Stimulated activated CD4-positive, alpha-beta T cell treated with anti-CD3 and anti-CD28 coated beads, Interleukin-12 subunit alpha, Interleukin-12 subunit beta, amount 100 ng/mL, for 4 hours (primary cell): ENCODE data around the gene NAA15.
A peak's percentile ranks its signal among the peaks of the same experiment; 100 is the strongest.
"Not testable (repeated sequence)": the region's sequence is repeated elsewhere in the genome, so short reads cannot be mapped to it uniquely, and the experiment has no call there.

Experiments
- DNase-seq: peaks from one replicate; pipeline ENCODE4 v3.0.0-alpha.2; 2020

The NAA15 gene

DNA sequence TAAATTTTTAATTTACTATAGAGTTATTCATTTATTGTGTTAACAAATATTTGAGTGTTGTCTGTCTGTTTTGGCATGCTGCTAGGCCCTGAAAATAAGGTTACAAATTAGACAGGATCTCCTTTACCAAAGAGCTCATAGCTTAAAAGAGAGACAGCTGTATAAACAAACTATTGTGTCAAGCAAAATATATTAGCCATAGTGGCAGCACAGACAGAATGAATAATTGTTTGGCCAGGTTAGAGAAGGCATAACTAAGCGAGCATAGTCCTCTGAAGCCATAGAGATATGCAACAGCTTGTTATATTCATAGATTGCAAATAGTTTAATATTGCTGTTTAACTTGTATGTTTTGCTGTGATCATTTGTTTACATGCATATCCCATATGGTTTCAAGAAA, 67.7 kb downstream of the NAA15 start:
- no peak for DNase-seq

DNA sequence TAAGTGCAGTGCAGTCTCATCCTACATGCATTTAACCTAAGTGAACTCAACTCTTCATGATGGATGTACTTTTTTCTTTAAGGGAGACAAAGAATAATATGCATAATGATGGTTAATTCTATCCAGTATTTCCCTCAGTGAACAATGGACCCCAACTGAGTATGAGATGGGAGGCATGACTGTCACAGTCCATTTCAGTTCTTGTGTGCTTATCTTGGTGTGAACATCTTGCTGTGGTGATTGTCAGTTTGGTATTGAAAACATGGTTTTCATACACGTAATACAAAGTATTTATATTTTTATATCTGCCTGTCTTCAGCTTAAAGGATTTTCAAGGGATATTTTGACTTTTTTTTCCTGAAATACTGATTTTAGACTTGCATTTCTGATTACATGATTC, 72.9 kb downstream of the NAA15 start:
- DNase-seq = no peak

DNA sequence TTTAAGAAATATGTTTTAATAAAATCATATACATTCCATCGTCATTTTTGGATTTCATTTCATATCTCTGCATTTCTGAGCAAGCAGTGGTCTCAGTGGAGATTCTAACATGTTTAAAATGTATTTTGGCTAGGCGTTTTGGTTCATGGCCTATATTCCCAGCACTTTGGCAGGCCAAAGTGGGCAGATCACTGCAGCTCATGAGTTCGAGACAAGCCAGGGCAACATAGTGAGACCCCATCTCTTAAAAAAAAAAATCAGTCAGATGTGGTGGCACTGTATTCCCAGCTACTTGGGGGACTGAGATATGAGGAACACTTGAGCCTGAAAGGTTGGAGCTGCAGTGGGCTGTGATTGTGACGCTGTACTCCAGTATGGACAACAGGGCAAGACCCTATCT, 85.1 kb downstream of the NAA15 start:
- DNase-seq = no peak

DNA sequence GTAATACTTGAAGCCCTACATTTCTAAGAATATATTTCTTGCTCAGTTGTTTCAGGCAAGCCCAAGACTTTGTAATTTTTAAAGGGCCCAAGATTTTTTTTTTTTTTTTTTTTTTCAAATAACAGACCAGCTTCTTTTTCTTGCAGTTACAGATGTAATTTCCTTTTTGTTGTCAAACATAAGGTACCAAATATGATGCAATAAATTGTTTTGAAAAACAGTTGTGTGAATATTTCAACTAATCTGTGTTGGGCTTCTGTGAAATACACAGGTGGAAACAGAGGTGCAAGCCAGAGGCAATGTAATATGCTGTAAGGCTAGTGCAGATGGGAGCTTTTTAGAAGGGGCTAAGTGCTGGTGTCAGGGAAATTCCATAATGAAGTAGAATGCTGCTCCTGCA, 87.8 kb downstream of the NAA15 start:
- DNase-seq = no peak

DNA sequence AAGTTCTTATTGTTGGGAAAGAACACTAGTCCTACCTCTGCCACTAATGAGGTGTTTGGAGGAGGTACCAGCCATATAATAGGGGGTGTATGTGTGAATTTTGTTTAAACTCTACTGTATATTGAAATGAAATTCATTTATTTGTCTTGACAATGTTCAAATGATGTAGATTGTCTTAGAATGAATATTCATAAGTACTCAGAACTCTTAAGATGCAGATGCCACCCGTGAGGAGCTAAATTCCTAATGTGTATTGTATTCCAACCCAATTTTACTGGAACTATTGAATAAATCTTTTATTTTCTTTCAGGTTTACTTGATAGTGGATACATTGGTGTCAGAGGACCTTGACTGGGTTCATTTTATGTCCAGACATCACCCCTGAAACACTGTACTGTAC, 88.7 kb downstream of the NAA15 start:
- no peak for DNase-seq

DNA sequence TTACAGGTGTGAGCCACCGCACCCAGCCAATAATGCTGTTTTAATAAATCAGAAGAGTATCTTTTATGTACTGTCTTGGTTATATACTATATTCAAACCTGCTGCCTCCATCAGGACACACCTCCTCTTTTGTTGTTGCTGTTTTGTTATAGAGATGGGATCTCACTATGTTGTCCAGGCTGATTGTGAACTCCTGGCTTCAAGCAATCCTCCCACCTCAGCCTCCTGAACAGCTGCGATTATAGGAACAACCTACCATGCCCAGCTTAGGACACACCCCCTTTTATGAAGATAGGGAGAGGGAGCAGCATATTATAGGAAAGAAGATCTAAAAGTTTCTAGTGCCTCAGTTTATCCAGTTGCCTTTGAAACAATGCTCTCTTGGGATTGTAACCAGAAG, 90.4 kb downstream of the NAA15 start:
- no peak for DNase-seq

DNA sequence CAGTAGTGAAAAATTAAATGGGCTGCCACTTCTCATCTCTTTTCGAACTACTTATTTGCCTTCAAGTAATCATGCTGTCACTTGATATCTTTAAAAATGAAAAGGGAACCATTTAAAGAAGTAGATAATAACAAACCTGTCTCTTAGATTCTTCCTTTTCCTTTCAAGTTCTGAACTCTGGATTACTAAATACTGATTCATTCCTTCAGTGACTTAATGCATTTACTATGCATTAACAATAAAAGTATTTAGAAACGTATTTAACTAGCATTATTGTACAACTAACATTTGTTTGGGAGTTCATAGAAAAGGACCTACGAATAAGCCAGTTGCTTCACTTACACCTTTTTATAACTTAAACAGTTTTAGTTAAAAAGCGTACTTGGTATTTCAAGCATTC, 91.5 kb downstream of the NAA15 start:
- DNase-seq = no peak

DNA sequence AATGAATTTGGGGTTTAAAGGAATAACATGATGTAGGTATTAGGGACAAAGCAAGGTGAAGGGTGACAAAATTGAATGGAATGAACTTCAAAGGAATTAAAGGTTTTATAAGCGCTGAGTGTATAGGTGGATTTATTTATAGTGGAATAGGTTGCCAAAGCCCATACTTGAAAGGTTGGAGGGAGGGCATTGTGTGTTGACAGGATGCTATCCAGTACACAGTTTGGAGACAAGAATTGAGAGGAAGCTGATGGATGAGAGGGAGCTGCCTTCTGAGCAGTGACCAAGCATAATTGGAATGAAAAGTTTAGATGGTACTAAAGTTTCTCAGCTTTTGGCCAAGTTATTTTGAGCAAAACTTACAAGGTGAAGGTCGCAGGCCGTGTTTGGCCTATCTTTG, 100.1 kb downstream of the NAA15 start:
- DNase-seq = no peak

DNA sequence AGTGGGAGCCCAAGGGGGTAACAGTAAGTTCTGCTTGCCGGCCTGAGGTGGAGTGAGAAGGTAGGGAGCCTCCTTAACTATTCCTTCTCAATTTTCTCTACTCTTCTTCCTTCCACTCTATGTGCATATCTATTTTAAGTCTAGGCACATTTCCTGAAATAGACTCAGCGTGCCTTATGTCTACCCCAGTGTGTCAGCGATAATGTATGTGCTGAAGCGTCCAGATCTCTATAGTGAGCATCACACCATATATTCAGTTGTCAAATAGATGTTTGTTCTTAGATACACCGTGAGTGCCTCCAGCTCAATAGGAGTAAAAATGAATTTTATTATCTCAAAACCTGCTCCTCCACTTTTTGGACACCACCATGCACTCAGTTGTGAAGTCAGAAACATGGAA, 101.1 kb downstream of the NAA15 start:
- no peak for DNase-seq

DNA sequence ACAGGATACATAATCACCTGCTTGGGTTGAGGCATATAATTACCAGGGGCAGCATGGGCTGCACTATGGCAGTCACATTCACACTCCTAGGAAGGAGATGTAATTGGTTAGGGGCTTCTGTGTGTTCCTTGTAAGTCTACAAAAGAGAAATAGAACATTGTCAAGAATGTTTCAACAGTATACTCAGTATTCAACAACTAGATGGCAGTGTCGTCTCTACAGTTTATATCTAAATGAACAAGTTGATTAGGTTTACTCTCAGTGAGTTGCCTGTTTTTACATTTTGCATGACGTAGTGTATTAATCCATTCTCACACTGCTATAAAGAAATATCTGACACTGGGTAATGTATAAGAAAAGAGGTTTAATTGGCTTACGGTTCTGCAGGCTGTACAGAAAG, 102.2 kb downstream of the NAA15 start:
- no peak for DNase-seq

DNA sequence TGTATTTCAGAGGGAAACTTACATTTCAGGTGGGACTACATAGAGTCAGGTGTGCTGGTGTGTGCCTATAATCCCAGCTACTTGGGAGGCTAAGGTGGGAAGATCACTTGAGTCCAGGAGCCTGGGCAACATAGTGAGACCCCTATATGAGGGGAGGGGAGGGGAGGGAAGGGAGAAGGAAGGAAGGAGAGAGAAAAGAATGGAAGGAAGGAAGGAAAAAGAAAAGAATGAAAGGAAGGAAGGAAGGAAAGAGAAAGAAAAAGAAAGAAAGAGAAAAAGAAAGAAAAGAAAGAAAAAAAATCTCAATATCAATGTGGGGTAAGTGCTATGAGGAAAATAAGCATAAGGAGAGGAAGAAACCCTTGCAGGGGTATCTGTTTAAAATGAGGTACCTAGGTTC, 109.0 kb downstream of the NAA15 start:
- DNase-seq = no peak

DNA sequence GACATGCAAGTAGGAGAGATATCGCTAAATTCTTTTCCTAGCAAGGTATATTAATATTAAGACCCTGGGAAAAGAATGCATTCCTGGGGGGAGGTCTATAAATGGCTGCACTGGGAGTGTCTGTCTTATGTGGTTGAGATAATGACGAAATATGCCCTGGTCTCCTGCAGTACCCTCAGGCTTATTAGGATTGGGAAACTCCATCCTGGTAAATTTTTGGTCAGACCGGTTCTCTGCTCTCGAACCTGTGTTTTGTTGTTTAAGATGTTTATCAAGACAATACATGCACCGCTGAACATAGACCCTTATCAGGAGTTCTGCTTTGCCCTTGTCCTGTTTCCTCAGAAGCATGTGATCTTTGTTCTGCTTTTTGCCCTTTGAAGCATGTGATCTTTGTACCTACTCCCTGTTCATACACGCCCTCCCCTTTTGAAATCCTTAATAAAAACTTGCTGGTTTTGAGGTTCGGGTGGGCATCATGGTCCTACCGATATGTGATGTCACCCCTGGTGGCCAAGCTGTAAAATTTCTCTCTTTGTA, 113.4 kb downstream of the NAA15 start:
- DNase-seq = not testable (repeated sequence)

DNA sequence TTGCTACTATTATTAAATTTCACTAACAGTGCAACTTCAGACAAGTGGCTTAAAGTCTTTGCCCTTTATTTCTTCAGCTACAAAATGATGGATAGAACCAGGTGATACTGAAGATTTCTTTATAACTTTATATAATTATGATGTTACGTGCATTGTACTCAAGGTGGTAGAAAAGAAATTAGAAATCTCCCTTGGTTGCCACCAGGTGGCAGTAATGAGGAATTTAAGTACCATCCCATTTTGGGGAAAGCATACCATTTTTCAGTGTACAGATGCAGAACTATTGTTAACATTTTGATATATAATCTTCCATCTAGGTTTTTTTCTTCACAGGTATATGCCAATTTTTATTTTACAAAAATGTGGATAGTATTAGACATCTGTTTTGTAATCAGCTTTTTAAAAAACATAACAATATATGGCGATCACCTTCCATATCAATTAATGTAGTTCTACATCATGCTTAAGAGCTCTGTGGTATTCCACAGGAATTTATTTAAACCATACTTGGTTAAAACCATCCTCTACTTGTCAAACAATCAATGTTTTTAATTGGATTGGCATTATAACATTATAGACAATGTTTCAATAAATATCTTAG, 114.9 kb downstream of the NAA15 start:
- DNase-seq = no peak

DNA sequence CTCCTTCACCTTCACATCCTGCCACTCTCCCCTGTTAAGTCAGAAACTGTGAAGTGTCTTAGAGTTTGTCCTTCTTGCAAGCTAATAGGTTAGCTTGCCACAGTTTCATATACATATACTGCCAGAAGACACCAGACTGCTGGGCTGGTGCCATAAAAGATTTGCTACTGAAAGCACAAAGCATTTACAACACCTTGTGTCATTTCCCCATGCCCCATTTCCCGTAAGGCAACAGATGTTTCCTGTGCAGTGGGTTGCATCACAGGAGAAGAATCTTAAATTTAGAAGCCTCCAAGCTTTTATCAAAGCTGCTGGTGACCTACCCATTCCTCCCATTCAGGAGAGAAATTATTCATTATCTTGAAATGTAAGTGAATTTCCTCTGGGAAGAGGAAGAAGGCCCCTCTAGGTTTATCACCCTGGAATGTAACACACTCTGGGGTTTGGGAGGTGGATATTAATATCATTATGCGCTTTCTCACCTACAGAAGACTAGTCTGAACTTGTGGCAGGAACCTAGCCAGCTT, 118.1 kb downstream of the NAA15 start:
- no peak for DNase-seq

DNA sequence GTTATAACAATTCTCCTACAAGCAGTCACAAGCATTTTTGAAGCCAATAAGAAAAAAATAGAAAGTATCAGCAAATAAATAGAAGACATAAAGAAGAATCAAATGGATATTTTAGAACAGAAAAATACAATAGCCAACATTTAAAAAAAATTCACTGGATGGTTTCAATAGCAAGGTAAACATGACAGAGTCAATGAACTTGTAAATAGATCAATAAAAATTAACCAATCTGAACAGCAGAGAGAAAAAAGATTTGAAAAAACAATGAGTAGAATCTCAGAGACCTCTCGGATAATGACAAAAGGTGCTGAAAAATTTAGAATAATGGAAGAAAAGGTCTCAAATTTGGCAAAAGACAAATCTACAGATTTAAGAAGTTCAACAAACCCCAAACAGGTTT, 119.3 kb downstream of the NAA15 start:
- DNase-seq = no peak

DNA sequence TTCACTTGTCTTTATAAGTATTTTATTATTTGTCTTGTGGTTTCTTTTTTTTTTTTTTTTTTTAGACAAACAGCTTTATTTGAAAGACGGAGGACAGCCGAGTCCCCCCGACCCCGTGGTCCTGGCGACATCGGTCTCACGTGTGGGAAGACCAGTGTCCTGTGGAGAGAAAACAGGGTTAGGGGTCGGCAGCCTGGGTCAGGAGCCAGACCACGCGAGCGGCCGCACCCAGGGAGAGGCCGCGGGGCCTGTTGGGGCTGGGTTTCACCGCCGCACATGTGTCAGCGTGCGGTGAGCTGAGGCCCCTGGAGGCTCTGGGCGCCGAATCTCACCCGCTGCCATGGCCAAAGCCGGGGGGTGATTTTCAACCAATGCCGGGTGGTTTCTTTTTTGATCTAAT, 134.8 kb downstream of the NAA15 start:
- no peak for DNase-seq

DNA sequence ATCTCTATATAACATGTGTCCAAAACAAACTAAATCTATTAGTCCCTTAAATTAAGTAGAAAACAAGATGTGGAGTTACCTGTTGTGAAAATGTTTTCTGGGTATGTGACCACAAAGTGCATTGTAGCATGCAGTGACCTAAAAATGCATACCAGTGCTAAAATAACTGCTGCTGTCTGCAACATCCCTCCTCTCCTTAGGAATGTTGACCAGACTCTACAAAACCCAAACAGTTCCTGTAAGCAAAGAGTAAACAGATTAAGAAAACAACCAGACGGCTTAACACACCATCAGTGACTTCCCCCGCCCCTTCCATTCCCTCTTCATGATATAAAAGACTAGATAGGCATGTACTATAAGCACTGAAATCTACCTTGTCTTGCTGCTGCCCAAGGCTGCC, 136.8 kb downstream of the NAA15 start:
- DNase-seq = no peak

DNA sequence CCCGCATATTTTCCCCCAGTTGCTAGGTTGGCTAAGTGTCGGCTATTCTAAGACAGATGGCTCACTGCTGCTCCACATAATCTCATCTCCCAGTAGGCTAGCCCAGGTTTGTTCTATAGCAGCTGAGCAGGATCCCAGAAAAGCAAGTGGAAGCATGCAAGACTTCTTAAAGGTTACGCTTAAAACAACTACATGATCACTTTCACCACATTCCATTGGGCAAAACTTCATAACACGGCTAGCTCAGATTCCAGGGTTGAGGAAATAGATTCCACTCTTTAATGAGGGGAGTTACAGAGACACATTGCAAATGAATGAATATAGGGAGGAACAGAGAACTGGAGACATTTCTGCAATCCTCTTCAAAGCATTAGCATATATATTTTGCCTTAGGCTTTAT, 139.7 kb downstream of the NAA15 start:
- no peak for DNase-seq

DNA sequence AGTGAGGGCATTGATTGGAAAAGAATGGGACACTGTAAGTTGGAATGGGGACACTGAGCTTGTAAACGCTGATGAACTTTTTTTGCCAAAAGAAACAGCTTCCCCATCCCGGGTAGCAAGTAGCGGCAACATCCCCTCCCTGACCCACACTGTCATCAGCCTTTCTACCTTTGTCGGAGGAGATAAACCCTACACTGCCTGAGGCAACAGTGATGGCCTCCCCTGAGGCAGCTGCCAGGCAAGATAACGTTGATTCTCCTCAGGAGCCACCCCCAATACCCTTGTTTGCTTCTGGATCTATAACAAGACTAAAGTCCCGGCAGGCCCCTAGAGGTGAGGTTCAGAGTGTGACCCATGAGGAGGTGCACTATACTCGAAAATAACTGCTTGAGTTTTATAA, 142.4 kb downstream of the NAA15 start:
- no peak for DNase-seq

DNA sequence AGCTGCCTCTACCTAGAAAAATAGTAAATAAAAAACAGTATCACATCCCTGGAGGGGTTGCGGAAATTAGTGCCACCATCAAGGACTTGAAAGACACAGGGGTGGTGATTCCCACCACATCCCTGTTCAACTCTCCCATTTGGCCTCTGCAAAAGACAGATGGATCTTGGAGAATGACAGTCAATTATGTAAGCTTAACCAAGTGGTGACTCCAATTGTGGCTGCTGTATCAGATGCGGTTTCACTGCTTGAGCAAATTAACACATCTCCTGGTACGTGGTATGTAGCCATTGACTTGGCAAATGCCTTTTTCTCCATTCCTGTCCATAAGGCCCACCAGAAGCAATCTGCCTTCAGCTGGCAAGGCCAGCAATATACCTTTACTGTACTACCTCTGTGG, 143.6 kb downstream of the NAA15 start:
- not testable (repeated sequence) for DNase-seq

DNA sequence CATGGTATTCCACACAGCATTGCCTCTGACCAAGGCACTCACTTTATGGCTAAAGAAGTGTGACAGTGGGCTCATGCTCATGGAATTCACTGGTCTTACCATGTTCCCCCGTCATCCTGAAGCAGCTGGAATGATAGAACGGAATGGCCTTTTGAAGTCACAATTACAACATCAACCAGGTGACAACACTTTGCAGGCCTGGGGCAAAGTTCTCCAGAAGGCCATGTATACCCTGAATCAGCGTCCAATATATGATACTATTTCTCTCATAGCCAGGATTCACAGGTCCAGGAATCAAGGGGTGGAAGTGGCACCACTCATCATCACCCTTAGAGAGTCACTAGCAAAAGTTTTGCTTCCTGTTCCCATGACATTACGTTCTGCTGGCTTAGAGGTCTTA, 145.8 kb downstream of the NAA15 start:
- DNase-seq = not testable (repeated sequence)

DNA sequence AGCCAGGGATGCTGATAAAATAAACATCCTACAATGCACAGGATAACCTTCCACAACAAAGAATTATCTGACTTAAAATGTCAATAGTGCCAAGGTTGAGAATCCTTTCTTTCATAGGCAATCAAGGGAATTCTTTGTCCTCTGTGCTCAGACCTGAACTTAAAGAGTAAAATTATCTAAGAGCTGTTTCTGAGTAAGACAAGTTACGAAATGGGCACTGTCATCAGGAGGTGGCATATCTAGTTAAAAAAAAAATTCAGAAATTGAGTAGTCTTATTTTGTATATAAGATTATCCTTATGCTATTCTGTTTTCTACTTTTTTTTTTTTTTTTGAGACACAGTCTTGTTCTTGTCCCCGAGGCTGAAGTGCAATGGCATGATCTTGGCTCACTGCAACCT, 149.3 kb downstream of the NAA15 start:
- DNase-seq = no peak

DNA sequence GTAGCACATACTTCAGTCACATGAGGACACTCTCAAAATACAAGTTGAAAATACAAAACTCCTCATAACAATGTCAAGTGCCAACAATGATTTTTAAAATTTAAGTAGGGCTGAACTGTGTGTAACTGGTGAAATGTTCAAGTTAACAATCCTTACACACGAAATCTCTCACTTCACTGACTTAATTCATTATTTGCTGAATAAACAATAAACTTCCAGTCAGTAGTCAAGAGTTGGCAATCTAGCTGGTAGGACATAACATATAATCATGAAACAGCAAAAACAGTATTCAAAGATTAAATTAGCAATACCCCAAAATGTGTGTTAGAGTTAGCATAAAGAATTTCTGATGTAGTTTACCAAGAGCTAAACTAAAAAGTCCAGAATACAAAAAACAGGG, 150.7 kb downstream of the NAA15 start:
- DNase-seq = no peak

DNA sequence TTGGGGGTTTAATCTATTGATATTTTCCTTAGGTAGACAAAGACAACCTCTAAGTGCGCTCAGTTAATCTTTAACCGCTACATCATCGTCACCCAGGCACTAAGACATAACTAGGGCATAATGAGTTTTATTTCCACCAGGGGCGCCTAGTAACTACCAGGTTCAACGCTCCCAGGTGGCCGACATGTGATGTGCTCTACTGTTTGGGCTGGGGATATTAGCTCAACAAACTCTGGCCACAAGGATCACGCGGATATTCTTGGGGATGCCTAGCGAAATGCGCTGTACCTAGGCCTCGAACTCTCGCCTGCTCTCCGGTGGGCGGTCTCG, 151.7 kb downstream of the NAA15 start:
- DNase-seq = peak; percentile 44

DNA sequence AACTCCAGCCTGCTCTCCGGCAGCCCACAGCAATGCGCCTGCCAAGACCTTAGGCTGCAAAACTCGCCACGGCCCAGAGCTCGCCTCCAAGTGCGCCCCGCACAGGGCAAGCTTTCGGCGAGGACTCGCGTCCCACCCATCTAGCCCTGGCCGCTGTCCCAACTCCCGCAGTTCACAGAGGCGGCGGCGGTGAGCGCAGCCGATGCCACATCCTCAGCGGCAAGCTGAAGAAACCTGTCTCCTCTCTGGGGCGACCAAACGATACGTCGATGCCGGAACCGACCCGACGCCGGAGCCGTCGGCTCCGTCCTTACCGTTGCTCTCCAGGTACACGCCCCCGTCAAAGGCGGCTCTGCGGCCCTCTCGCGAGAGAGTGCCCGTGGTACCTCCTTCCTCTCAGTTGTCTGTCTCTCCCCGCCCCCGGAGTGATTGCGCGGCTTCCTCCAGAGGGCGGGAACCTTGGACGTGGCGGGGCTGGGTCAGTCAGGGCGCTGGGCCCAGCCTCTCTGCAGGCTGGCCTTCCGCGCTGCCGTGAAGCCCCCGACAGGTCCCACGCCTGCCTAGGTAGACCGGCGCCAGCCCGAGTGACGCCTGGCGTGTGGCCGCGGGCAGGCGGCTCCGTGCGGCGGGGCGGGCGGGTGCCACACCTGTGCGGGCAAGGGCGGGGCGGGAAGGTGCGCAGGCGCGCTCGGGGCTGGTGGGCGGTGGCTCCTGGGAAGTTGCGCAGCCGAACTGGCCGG, 152.2 kb downstream of the NAA15 start:
- DNase-seq = peak; percentile 96
